HG03196 (cell line): ENCODE results near the gene BCL2L13.

Experiments
- ATAC-seq: cut with Tn5 transposase; IDR thresholded peaks from one replicate; pipeline ENCODE4 v1.9.1; 2021; ENCODE audit not compliant: unreplicated experiment

Gene BCL2L13

GRCh38 chr22:17638432-17639246, at the start of gene BCL2L13:
TSS of gene BCL2L13 (plus strand) at chr22:17638757. CDS start at chr22:17655712, 16,955 bp downstream.
- ATAC-seq = peak; percentile 88

- ATAC-seq = no peak
Measured at GRCh38 chr22:17589810-17590375, 48.7 kb upstream of the BCL2L13 start.

GRCh38 chr22:17590586-17590985, 48.0 kb upstream of the BCL2L13 start:
- no peak for ATAC-seq

- ATAC-seq = no peak
Measured at GRCh38 chr22:17592201-17592600, 46.4 kb upstream of the BCL2L13 start.

GRCh38 chr22:17596226-17596625, 42.3 kb upstream of the BCL2L13 start:
- no peak for ATAC-seq

GRCh38 chr22:17597217-17597616, 41.3 kb upstream of the BCL2L13 start:
- ATAC-seq = no peak

GRCh38 chr22:17598318-17598717, 40.2 kb upstream of the BCL2L13 start:
- ATAC-seq = no peak

GRCh38 chr22:17601031-17601430, 37.5 kb upstream of the BCL2L13 start:
- no peak for ATAC-seq

- ATAC-seq = no peak
Measured at GRCh38 chr22:17603668-17604067, 34.9 kb upstream of the BCL2L13 start.

GRCh38 chr22:17606496-17606895, 32.1 kb upstream of the BCL2L13 start:
- ATAC-seq = no peak

GRCh38 chr22:17607891-17608521, 30.6 kb upstream of the BCL2L13 start:
- ATAC-seq = no peak

- ATAC-seq = no peak
Measured at GRCh38 chr22:17612057-17612456, 26.5 kb upstream of the BCL2L13 start.

GRCh38 chr22:17613280-17613679, 25.3 kb upstream of the BCL2L13 start:
- ATAC-seq = no peak

GRCh38 chr22:17627961-17628405, 10.6 kb upstream of the BCL2L13 start:
- ATAC-seq = no peak

GRCh38 chr22:17628406-17629172, 10.0 kb upstream of the BCL2L13 start, which contains the start of gene ATP6V1E1:
TSS of gene ATP6V1E1 (minus strand) at chr22:17628749. CDS start at chr22:17628635, 114 bp downstream.
- peak; percentile 98 for ATAC-seq

- ATAC-seq = no peak
Measured at GRCh38 chr22:17629173-17629489, 9.4 kb upstream of the BCL2L13 start.

GRCh38 chr22:17629641-17630040, 8.9 kb upstream of the BCL2L13 start:
- no peak for ATAC-seq

GRCh38 chr22:17631076-17631565, 7.4 kb upstream of the BCL2L13 start:
- no peak for ATAC-seq

GRCh38 chr22:17633217-17633997, 5.2 kb upstream of the BCL2L13 start:
- no peak for ATAC-seq

- ATAC-seq = no peak
Measured at GRCh38 chr22:17633998-17634323, 4.6 kb upstream of the BCL2L13 start.
